GM03348 (cell line): Measurements from ENCODE around the gene HEXB.

Source experiments
- DNase-seq: peaks from one replicate; pipeline ENCODE4 v3.0.0; 2012; ENCODE audit warnings: low spot score

HEXB gene

GRCh38 chr5:74684900-74685851 lies at the start of gene HEXB:
Gene HEXB, plus strand, starts transcription at chr5:74685233. Its CDS starts 28 bp downstream, at chr5:74685261.
- peak; percentile 98 for DNase-seq

- DNase-seq: no peak
Observed at GRCh38 chr5:74636149-74636548, 48.9 kb upstream of the HEXB start.

- no peak for DNase-seq
Observed at GRCh38 chr5:74636552-74636951, 48.5 kb upstream of the HEXB start.

DNA sequence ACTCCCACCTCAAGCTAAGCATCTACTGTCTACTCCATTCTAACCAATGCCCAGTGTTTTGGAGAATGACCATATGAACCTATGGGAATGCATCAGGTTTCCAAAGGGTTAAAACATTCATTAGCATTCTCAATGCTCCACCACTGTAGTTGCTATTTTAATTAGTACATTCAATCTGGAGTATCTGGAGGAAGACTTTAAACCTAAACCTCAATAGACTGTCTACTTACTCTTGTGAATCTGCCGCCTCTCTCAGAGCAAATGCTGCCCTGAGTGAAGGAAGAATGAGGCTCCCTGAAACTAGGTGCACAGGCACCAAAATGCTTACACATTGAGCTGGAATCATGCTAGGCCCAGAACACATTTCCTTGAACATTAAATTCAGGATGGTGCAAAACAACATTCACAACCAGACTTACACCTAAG lies 46.5 kb upstream of the HEXB start:
- no peak for DNase-seq

- DNase-seq: no peak
Observed at GRCh38 chr5:74638970-74639806, 45.8 kb upstream of the HEXB start.

GRCh38 chr5:74639807-74640449 lies 45.1 kb upstream of the HEXB start:
- peak; percentile 66 for DNase-seq

DNA sequence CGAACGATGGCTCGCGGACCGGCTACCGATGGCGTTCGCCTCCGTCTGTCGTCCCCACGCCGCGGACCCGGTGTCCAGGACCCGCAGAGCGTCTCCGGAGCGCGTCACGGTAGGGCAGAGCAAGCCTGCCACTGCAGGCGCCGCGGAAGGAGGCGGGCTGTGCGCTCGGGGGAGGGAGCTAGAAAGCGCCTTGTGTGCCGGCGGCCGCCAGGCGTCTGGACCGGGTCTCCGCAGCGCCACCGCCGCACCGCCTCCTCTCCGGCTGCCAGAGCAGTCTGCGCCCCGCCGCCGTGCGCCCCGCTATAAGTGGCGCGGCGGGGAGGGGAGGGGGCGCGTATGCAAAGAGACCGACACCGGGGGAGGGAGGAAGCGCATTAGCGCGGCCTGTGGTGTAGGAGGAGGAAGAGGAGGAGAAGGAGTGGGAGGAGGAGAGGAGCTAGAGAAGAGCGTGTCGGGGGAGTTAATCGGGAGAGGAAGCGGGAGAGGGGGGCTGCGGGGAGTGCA lies 44.5 kb upstream of the HEXB start, which contains the start of gene ENC1:
Gene ENC1, minus strand, starts transcription at position 279 of the 504 bp plus-strand sequence. CDS start 4,243 bp downstream, outside the sequence.
- DNase-seq: peak; percentile 90

DNA sequence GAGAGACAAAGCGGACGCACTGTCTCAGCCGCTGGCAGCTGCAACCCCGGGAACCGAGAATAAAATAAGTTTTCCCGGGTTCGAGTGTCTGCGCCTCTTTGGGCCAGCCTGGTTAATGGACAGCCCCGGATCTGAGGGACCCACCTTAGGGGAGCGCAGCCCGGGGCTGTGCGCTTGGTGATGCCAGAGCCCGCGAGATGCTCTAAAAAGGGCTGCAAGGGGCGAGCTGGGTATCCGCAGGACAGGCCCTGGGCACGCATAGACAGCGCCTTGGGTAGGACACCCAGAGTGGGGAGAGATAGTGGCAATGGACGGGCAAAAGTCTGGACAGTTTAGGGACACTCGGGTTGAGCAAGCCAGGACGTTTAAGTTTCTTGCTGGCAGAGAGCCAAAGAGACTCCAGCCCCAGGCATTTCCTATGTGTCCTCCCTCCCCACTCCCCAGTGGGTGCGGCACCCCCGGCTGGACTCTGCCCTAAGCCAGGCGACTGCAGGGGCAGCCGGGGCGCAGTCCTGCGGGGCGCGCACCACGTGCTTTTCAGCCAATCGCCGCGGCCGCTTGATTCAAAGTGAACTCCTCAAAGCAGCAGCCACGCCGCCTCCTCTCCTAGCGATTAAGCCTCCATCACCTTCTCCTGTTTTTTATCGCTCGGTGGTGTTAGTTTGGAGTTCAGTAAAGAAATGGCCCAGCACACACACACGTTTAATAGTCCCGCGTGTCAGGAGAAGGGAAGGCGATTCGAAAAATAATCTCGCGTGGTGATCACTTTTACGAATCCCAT lies 43.9 kb upstream of the HEXB start:
- DNase-seq: peak; percentile 82

- peak; percentile 56 for DNase-seq
Observed at GRCh38 chr5:74641735-74642542, 43.1 kb upstream of the HEXB start.

GRCh38 chr5:74642543-74642863 lies 42.5 kb upstream of the HEXB start:
- DNase-seq: no peak

- peak; percentile 82 for DNase-seq
Observed at GRCh38 chr5:74643111-74643562, 41.9 kb upstream of the HEXB start.

DNA sequence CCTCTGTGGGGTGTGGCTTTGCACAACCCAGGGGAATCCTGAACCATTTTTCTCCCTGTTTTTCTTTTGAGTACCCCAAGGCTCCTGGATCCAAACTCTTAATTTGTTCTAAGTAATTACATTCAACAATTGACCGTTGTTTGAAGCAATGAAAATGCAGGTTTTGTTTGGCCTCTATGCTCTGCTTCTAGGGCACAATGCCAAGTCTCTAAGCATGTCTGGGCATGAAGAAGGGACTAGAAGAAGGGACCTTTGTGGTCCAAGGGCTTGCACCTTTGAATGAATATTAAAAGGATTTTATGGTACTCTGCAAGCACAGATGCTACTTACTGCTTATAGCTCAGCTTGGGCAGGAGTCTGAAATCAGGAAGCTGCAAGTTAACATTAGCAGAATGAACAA lies 37.9 kb upstream of the HEXB start:
- DNase-seq: no peak

- DNase-seq: peak; percentile 75
Observed at GRCh38 chr5:74648835-74649293, 36.2 kb upstream of the HEXB start.

- DNase-seq: no peak
Observed at GRCh38 chr5:74649421-74649973, 35.5 kb upstream of the HEXB start.

- no peak for DNase-seq
Observed at GRCh38 chr5:74651710-74652109, 33.3 kb upstream of the HEXB start.

GRCh38 chr5:74652576-74652975 lies 32.5 kb upstream of the HEXB start:
- no peak for DNase-seq

GRCh38 chr5:74653991-74654390 lies 31.0 kb upstream of the HEXB start:
- DNase-seq: no peak

DNA sequence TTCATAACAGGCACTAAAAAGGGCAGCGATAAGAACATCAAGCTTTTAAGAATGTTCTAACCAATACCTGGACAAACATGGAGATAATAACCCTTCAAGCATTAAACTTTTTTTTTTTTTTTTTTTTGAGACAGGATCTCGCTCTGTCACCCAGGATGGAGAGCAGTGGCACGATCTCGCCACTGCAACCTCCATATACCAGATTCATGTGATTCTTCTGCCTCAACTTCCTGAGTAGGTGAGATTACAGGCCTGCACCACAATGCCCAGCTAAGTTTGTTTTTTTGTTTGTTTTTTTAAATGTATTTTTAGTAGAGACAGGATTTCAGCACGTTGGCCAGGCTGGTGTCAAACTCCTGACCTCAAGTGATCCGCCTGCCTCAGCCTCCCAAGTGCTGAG lies 29.8 kb upstream of the HEXB start:
- no peak for DNase-seq

- no peak for DNase-seq
Observed at GRCh38 chr5:74655716-74656115, 29.3 kb upstream of the HEXB start.

DNA sequence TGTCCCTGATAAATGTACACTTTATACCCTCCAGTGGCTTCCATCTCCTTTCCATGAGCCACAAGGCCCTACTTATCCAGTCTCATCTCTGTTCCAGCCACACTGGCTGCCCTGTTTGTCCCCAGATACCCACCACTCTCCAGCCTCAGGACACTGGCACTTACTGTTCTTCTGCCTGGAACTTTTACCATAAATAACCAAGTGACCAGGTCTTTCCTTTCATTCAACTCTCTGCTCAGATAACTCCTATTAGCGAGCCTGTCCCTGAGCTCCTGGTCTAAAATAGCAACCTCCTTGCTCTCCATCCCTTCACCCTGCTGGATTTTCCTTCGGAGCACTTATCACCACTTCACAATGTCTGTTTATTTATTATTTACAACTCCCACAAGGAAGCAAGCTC lies 27.9 kb upstream of the HEXB start:
- no peak for DNase-seq
